HEK293T (cell line): Measurements from ENCODE around the gene GNG2.

Source experiments
- ARNT ChIP-seq: fragments of 450-650 bp; IDR thresholded peaks from 2 replicates; pipeline ENCODE4 v1.6.1; 2017; ENCODE audit warnings: mild to moderate bottlenecking
- BHLHE40 ChIP-seq: fragments of 450-650 bp; IDR thresholded peaks from 2 replicates; pipeline ENCODE4 v1.6.1; 2016; ENCODE audit warnings: mild to moderate bottlenecking, moderate library complexity, borderline replicate concordance
- CTBP1 ChIP-seq: fragments of 450-650 bp; IDR thresholded peaks from 2 replicates; pipeline ENCODE4 v1.6.1; 2016; ENCODE audit warnings: borderline replicate concordance
- ELF4 ChIP-seq: fragments of 450-650 bp; IDR thresholded peaks from 2 replicates; pipeline ENCODE4 v1.6.1; 2017; ENCODE audit warnings: antibody characterized with exemption
- FOXK2 ChIP-seq: fragments of 450-650 bp; IDR thresholded peaks from 2 replicates; pipeline ENCODE4 v1.6.1; 2016; ENCODE audit warnings: mild to moderate bottlenecking
- FOXM1 ChIP-seq: fragments of 450-650 bp; IDR thresholded peaks from 2 replicates; pipeline ENCODE4 v1.6.1; 2017; ENCODE audit warnings: mild to moderate bottlenecking, borderline replicate concordance
- HDGF ChIP-seq: fragments of 450-650 bp; IDR thresholded peaks from 2 replicates; pipeline ENCODE4 v1.6.1; 2017; ENCODE audit warnings: antibody characterized with exemption, borderline replicate concordance
- L3MBTL2 ChIP-seq: fragments of 450-650 bp; conservative IDR thresholded peaks from 2 replicates; pipeline ENCODE4 v1.6.1; 2016; ENCODE audit warnings: mild to moderate bottlenecking
- LEF1 ChIP-seq: fragments of 450-650 bp; IDR thresholded peaks from 2 replicates; pipeline ENCODE4 v1.6.1; 2017; ENCODE audit warnings: mild to moderate bottlenecking, borderline replicate concordance
- SP1 ChIP-seq: fragments of 450-650 bp; IDR thresholded peaks from 2 replicates; pipeline ENCODE4 v1.6.1; 2017
- SUZ12 ChIP-seq: fragments of 450-650 bp; IDR thresholded peaks from 2 replicates; pipeline ENCODE4 v1.6.1; 2016; ENCODE audit warnings: mild to moderate bottlenecking
- TARDBP ChIP-seq: fragments of 450-650 bp; IDR thresholded peaks from 2 replicates; pipeline ENCODE4 v1.6.1; 2016
- ZNF384 ChIP-seq: fragments of 450-650 bp; IDR thresholded peaks from 2 replicates; pipeline ENCODE4 v1.6.1; 2016

DNA sequence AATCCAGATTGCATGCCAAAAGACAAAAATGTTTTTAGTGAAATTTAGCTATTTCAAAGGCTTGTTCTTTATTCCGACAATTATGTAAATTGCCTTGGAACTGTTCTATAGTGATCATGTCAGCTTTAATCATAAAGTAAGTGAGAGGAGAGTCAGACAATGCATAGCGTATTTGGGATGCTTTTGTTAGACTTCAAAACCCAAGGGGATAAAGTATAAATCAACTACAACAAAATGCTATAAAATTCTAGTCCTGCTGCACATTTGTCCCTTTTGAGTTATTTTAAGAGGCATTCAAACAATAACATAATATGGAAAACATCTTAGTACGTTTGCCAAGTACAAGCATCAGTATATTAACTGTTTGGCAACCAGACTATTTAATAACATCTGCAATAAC lies 140.3 kb downstream of the GNG2 start:
- TF ChIP-seq FOXM1 = no peak
- no peak for TF ChIP-seq SUZ12
- no peak for TF ChIP-seq SP1
- no peak for TF ChIP-seq HDGF
- no peak for TF ChIP-seq CTBP1
- no peak for TF ChIP-seq L3MBTL2
- TF ChIP-seq FOXK2 = no peak
- TF ChIP-seq BHLHE40 = no peak
- TF ChIP-seq LEF1 = no peak
- TF ChIP-seq ZNF384 = no peak
- TF ChIP-seq ELF4 = no peak
- no peak for TF ChIP-seq TARDBP
- TF ChIP-seq ARNT = no peak
